NCI-H2107 treated with DMSO at 0.1 percent for 48 hours (cell line): ENCODE results near the gene UGT1A7.
"Not testable (repeated sequence)": the region's sequence is repeated elsewhere in the genome, so short reads cannot be mapped to it uniquely, and the experiment has no call there.

ENCODE experiments used
- DNase-seq: peaks from one replicate; lab custom pipeline; 2025; ENCODE audit not compliant: unreplicated experiment; lab: John Stamatoyannopoulos, UW

Gene UGT1A7

DNA sequence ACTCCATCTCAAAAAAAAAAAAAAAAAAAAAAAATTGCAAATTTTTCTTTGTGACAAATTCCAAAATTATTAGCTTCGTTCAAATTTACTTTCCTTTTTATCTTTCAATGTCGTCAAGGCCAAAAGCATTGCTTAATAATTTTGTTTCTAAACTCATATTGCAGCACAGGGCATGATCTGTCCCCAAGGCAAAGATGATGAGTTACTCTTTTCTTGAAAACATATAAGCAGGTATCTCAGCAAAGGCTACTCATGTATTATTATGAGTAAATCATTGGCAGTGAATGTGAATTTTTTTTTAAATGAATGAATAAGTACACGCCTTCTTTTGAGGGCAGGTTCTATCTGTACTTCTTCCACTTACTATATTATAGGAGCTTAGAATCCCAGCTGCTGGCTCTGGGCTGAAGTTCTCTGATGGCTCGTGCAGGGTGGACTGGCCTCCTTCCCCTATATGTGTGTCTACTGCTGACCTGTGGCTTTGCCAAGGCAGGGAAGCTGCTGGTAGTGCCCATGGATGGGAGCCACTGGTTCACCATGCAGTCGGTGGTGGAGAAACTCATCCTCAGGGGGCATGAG is at the start of gene UGT1A7:
Gene UGT1A7 (plus strand): TSS at position 381 of the 579 bp plus-strand sequence. CDS start 37 bp downstream, at position 418.
- DNase-seq: no peak

DNA sequence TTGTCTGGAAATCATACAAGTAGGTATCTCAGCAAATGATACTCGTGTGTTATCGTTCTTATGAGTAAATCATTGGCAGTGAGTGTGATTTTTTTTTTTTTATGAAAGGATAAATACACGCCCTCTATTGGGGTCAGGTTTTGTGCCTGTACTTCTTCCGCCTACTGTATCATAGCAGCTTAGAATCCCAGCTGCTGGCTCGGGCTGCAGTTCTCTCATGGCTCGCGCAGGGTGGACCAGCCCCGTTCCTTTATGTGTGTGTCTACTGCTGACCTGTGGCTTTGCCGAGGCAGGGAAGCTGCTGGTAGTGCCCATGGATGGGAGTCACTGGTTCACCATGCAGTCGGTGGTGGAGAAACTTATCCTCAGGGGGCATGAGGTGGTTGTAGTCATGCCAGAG is 45.4 kb upstream of the UGT1A7 start, which contains the start of gene UGT1A10:
Gene UGT1A10 (plus strand): TSS at position 143 of the 400 bp plus-strand sequence. CDS start 75 bp downstream, at position 218.
- not testable (repeated sequence) for DNase-seq

DNA sequence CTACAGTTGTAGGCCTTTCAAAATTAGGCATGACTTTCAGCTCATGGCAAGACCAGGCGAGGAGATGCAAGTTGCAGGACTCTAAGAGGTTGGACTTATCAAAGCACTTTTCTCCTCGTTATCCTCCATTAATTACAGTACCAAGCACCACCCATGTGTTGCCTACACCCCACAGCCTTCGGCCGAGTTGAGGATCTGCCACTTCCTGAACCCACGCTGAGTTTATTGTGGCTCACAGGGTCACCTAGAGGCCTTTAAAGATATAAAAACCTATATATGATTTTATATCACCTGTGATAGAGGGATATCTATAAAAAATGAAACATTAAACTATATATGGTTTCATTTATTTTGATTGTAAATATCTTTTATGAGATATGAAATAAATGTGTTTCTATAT is 42.9 kb upstream of the UGT1A7 start:
- no peak for DNase-seq

DNA sequence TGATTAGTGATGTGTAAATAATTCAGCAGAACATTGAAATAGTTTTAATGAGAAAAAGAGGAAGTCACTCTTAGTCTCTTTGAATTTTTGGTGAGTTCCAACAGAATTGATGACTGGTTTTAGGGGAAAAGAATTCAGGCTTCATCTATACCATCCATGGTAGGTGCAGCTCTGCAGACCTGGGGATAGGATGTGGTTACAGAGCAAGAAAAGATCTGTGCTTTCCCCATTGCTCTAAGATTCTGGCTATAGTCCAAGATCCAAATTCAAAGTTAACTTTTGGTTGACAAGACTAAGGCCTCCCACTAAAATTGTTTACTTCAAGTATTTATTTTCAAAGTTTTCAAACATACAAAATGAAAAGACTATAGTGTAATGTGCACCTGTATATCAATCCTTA is 41.8 kb upstream of the UGT1A7 start:
- no peak for DNase-seq

DNA sequence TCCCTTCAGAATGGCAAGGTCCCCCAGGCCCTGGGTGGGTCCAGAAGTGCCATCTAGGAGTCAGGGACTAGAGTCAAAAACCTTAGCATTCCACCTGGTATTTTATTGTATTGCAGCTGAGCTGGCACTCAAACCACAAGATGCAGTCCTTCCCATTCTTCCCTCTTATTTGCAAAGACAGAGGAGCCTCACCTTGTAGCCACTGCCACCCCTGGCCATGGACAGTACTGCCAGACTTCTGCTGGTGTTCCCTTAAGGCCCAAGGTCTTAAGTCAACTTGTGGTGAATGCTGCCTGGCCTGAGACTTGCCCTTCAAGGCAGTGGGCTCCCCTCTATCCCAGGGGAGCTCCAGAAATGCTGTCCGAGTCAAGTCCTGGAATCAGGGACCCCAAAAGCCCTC is 38.6 kb upstream of the UGT1A7 start:
- DNase-seq: no peak

DNA sequence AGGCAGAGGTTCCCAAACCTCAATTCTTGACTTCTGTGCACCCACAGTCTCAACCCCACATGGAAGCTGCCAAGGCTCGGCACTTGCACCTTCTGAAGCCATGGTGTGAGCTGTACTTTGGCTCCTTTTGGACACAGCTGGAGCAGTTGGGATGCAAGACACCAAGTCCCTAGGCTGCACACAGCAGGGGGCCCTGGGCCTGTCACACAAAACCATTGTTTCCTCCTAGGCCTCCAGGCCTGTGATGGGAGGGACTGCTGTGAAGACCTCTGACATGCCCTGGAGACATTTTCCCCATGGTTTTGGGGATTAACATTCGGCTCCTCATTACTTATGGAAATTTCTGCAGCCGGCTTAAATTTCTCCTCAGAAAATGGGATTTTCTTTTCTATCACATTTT is 35.7 kb upstream of the UGT1A7 start:
- not testable (repeated sequence) for DNase-seq

DNA sequence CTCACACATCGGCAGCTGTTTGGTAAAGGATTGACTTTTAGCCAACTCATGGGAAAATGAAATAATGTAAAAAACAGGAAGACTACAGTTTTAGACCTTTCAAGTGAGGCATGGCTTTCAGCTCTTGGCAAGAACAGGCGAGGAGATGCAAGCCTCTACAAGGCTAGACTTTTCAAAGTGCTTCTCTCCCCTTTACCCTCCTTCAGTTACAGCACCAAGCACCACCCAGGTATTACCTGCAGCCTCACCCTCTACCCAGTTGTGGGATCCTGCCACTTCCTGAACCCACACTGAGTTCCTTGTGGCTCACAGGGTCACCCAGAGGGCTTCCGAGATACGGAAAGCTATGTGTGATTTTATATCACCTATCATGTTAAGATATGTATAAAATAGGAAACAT is 30.7 kb upstream of the UGT1A7 start:
- no peak for DNase-seq

DNA sequence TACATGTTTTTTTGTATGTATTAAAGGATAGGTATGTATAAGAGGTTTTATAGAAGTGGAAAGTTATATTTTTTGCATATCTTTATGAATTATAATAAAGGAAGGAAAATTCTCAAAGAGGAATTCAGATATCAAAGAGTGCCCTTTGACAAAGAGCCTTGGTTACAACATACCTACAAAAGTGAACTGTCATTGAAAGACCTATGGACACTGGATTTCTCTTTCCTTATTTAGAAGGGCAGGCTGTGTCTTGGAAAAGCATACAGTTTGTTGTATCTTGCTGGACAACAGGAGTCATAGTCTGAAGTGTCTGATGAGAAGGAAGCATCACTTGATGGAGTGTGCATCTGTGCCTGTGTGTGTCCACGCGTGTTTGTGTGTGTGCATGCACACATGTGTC is 30.3 kb upstream of the UGT1A7 start:
- DNase-seq: no peak

DNA sequence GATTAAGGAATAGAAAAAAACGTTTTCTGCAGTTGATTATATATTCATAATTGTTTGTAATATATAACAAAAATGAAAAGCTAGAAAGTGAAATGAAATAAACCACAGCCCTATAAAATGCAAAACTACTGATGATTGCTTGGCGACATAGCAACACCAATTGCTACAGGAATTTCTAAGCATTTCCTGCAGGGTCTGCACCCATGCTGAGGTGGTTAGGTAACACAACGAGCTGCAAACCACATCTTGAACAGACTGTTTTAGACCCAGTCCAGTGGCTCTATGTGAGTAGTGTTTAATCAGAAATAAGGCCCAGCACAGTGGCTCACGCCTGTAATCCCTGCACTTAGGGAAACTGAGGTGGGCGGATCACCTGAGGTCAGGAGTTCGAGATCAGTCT is 27.2 kb upstream of the UGT1A7 start:
- DNase-seq: no peak

DNA sequence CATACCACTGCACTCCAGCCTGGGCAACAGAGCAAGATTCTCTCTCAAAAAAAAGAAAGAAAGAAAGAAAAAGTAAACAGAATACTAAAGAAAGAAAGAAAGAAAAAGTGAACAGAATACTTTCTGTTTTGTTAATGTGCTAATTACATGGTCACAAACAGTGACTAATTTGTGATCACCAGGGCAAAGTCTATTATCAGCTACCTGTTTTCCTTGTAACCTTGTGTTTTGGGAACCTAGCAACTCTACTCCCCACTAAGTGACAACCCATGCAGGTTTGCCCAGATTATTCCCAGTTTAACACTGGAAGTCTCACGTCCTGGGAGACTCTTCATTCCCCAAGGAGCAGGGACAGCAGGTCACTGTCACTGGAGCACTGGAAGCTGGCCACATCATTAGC is 26.7 kb upstream of the UGT1A7 start:
- DNase-seq: no peak

DNA sequence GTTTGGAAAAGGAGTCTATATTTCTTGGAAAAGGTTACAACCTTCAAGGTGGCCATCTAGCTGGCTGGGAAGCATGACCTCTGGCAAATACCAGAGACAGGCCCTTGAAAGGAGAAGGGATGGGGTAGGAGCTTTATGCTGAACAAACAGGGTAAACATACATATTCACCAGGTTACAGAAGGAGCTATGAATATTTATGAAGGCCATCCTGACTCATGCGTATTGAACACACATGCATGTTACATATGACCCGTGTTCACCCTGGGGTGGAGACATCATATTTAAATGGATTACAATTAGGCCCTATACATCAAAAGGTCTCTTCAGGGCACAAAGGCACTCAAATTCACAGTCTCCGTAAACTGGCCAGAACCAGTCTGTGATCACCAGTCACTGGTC is 25.8 kb upstream of the UGT1A7 start:
- DNase-seq: not testable (repeated sequence)

DNA sequence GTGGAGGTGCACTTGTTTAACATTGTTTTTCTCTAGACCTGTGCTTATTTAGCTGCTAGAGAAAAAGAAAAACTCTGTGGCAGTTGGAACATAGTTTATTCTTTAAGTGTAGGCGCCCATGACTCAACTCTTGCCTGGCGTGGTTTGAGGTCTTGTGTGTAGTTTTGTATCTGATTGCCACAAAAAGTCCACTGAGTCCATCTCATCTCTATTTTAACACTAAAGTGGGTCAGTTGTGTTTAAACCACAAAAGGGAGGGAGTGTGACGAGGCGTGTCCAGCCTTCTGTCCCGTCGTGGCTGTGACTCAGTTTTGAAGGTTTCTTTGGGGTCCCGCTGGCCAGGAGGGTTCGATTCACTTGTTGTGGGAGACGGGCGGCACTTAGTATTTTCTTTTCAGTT is 25.3 kb upstream of the UGT1A7 start:
- no peak for DNase-seq

DNA sequence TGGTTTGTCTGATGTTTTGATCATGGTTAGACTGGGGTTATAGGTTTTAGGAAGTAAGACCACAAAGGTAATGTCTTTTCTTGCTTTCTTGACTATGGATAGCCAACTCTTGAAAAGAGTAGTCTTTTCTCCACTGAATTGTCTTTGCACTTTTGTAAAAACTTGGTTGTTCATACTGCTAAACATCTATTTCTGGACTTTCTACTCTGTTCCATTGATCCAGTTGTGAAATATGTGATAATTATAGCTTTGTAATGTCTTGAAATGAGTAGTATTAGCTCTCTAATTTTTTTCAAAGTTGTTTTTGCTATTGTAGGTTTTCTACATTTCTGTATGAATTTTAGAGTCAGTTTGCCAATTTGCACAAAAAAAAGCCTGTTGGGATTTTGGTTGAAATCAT is 23.1 kb upstream of the UGT1A7 start:
- DNase-seq: no peak

DNA sequence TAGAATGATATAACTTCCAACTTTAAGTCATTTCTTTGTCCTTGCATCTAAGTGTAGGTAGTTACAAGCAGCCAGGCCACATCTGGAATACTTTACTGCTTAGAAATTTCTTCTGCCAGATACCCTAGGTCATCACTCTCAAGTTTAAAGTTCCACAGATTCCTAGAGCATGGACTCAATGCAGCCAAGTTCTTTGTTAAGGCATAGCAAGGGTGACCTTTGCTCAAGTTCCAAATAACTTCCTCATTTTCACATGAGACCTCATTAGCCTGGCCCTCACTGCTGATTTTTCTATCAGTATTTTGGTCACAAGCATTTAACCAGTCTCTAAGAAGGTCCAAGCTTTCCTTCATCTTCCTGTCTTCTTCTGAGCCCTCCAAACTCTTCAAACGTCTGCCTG is 17.8 kb upstream of the UGT1A7 start:
- no peak for DNase-seq

DNA sequence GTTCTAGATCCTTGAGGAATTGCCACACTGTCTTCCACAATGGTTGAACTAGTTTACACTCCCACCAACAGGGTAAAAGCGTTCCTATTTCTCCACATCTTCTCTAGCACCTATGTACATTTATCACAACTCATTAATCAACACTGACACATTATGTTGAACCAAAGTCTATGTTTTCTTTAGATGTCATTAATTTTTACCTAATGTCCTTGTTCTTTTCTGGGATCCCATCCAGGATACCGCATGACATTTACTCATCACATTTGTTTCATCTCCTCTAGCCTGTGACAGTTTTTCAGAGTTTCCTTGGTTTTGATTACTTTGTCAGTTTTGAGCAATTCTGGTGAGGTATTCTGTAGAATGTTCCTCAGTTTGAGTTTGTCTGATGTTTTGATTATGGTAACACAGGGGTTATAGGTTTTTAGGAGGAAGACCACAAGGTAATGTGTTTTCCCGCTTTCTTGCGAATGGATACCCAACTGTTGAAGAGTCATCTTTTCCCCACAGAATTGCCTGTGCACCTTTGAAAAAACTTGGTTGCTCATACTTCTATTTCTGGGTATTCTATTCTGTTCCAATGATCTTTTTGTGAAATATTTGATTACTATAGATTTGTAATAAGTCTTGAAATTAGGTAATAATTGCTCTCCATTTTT is 13.0 kb upstream of the UGT1A7 start:
- DNase-seq: no peak

DNA sequence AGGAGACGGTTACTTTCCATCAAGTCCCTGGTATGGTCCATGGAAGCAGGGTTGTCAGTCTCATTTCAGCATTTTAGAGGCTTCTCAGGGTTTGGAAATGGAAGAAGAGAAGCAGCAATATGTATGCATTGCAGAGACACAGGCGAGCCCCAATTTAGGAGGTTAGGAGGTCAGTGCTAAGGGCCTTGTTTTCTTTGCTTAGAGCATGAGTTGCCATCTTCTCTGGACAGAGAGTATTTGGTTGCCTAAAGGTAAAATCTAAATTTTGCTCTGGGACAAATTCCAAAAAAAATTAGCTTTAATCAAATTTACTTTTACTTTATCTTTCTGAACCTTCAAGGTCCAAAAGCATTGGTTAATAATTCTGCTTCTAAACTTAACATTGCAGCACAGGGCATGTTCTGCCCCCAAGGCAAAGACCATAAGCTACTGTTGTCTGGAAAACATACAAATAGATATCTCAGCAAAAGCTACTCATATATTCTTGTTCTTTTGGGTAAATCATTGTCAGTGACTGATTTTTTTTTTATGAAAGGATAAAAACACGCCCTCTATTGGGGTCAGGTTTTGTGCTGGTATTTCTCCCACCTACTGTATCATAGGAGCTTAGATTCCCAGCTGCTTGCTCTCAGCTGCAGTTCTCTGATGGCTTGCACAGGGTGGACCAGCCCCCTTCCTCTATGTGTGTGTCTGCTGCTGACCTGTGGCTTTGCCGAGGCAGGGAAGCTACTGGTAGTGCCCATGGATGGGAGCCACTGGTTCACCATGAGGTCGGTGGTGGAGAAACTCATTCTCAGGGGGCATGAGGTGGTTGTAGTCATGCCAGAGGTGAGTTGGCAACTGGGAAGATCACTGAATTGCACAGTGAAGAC is 10.2 kb upstream of the UGT1A7 start, which contains the start of gene UGT1A9:
Gene UGT1A9 (plus strand): TSS at position 609 of the 872 bp plus-strand sequence. CDS start 37 bp downstream, at position 646.
- DNase-seq: no peak

DNA sequence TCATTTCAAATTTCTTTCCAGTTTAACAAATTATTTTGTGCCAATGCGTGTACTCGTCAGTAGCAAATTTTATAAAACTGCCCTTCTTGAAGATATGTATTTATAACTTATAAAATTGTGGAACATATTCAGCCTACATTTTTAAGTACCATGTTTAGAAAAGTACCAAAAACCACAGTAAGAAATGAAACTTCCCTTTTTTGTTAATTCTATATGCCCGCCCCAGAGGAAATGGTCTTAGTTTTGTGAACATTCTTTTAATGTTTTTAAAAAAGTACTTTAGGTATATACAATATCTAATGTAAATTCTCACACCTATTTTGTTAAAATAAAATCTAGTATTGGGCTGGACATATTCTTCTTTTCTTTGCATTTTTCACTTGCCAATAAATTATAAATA is 8.8 kb upstream of the UGT1A7 start:
- DNase-seq: no peak

DNA sequence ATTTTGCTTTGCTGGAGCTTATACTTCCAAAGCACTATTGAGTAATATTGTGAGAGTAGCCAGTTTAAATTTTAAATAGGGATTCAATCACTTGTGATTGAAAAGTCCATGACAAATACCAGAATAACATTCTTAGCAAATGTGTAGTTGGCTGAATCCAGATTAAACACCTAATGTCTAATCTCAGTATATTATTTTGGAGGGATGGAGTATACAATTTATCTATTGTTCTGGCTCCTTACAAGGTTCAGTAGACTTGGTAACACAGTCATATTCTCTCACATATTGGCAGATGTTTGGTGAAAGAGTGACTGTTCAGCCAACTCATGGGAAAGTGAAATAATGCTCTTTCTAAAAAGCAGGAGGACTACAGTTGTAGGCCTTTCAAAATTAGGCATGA is 7.8 kb upstream of the UGT1A7 start:
- DNase-seq: no peak

DNA sequence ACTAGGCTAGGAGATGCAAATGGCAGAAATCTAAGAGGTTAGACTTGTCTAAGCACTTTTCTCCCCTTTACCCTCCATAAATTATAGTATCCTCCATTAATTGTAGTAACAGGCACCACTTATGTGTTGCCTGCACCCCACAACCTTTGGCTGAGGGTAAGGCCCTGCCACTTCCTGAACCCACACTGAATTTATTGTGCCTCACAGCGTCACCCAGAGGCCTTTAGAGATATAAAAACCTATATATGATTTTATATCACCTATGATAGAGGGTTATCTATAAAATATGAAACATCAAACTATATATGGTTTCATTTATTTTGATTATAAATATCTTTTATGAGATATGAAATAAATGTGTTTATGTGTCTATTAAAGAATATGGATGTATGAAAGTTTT is 7.4 kb upstream of the UGT1A7 start:
- DNase-seq: no peak

DNA sequence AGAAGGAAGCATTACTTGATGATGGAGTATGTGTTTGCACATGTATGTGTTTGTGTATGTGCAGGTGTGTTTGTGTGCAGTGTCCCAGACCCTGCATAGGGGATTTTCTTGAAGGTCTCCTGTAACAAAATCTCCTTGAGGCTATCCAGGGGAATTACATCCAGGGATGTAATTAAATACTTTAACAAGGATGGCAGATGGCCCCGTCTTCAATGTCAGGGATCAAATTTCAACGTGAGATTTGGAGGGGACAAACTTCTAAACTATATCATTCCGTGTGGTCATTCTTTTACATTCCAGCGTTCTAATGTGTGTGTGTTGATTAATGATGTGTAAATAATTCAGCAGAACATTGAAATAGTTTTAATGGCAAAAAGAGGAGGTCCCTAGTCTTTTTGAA is 6.7 kb upstream of the UGT1A7 start:
- DNase-seq: no peak

DNA sequence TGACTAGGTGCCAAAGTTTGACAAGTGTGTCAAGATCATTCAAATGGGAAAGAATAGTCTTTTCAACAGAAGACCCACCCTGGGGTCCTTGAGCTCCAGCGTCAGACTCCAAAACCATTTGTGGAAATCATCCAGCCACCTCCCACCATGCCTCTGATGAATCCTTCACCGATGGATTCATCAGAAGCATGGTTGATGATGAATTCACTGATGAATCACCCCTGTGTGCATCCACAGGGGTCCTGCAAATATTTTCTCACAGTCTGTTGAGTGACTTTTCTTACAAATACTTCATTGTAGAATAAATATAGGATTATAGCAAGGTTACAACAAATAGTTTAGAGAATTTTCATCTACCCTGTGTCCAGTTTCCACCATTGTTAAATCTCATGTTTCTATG is 5.7 kb upstream of the UGT1A7 start:
- DNase-seq: no peak

DNA sequence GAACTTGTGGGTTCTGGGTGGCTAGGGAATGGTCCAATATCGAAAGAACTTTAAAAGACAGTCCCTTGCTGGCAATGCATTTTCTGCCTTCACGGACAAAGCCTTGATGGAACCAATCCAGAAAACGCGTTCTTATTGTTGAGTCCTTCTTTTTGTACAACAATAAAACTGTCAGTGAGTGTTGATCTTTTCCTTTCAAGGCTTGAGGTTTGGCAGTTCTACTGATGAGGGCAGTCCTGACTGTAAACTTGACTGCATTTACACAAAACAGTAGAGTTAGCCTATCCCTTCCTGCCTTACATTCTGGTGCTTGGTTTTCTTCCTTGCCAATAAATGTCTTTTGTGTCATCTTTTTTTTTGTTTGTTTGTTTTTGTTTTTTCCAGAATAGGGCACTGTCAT is 2.5 kb upstream of the UGT1A7 start:
- DNase-seq: no peak
